Measurements from ENCODE around the gene HILPDA.
A peak's percentile ranks its signal among the peaks of the same experiment; 100 is the strongest.
"Not testable (repeated sequence)": the region's sequence is repeated elsewhere in the genome, so short reads cannot be mapped to it uniquely, and the experiment has no call there.

The HILPDA gene

GRCh38 chr7:128431221-128431620, 24.5 kb upstream of the HILPDA start:
- DNase-seq (ENCODE audit: low read depth in 2 of 3, low spot score in 1 of 3) = no peak

GRCh38 chr7:128431754-128432153, 23.9 kb upstream of the HILPDA start:
- no peak for DNase-seq (ENCODE audit: low read depth in 2 of 3, low spot score in 1 of 3)

- no peak for DNase-seq (ENCODE audit: low read depth in 2 of 3, low spot score in 1 of 3)
Observed at GRCh38 chr7:128434413-128435326, 21.0 kb upstream of the HILPDA start.

GRCh38 chr7:128435327-128435686, 20.4 kb upstream of the HILPDA start:
- DNase-seq (ENCODE audit: low read depth in 2 of 3, low spot score in 1 of 3) = no peak

GRCh38 chr7:128437426-128438332, 18.0 kb upstream of the HILPDA start:
- no peak for DNase-seq (ENCODE audit: low read depth in 2 of 3, low spot score in 1 of 3)

- DNase-seq (ENCODE audit: low read depth in 2 of 3, low spot score in 1 of 3) = no peak
Observed at GRCh38 chr7:128442356-128442755, 13.3 kb upstream of the HILPDA start.

- no peak for DNase-seq (ENCODE audit: low read depth in 2 of 3, low spot score in 1 of 3)
Observed at GRCh38 chr7:128443831-128444600, 11.7 kb upstream of the HILPDA start.

GRCh38 chr7:128446306-128446705, 9.4 kb upstream of the HILPDA start:
- no peak for DNase-seq (ENCODE audit: low read depth in 2 of 3, low spot score in 1 of 3)

GRCh38 chr7:128447941-128448564, 7.6 kb upstream of the HILPDA start:
- DNase-seq (ENCODE audit: low read depth in 2 of 3, low spot score in 1 of 3) = no peak

- DNase-seq (ENCODE audit: low read depth in 2 of 3, low spot score in 1 of 3) = no peak
Observed at GRCh38 chr7:128448751-128449302, 6.9 kb upstream of the HILPDA start.

- no peak for DNase-seq (ENCODE audit: low read depth in 2 of 3, low spot score in 1 of 3)
Observed at GRCh38 chr7:128450409-128450808, 5.3 kb upstream of the HILPDA start.

GRCh38 chr7:128450913-128451312, 4.8 kb upstream of the HILPDA start:
- no peak for DNase-seq (ENCODE audit: low read depth in 2 of 3, low spot score in 1 of 3)

GRCh38 chr7:128452552-128452951, 3.1 kb upstream of the HILPDA start:
- DNase-seq (ENCODE audit: low read depth in 2 of 3, low spot score in 1 of 3) = no peak

GRCh38 chr7:128453836-128454804, 1.6 kb upstream of the HILPDA start:
- no peak for DNase-seq (ENCODE audit: low read depth in 2 of 3, low spot score in 1 of 3)

GRCh38 chr7:128454808-128455542, 703 bp upstream of the HILPDA start:
- DNase-seq (ENCODE audit: low read depth in 2 of 3, low spot score in 1 of 3) = no peak

- no peak for DNase-seq (ENCODE audit: low read depth in 2 of 3, low spot score in 1 of 3)
Observed at GRCh38 chr7:128456255-128456725, 612 bp downstream of the HILPDA start.

GRCh38 chr7:128457385-128457784, 1.7 kb downstream of the HILPDA start:
- DNase-seq (ENCODE audit: low read depth in 2 of 3, low spot score in 1 of 3) = not testable (repeated sequence)

GRCh38 chr7:128458956-128459355, 3.3 kb downstream of the HILPDA start:
- DNase-seq (ENCODE audit: low read depth in 2 of 3, low spot score in 1 of 3) = peak in 2 of 3 donors; percentile 25 to 38
